ENCODE results near the gene AGPAT4.

DNA sequence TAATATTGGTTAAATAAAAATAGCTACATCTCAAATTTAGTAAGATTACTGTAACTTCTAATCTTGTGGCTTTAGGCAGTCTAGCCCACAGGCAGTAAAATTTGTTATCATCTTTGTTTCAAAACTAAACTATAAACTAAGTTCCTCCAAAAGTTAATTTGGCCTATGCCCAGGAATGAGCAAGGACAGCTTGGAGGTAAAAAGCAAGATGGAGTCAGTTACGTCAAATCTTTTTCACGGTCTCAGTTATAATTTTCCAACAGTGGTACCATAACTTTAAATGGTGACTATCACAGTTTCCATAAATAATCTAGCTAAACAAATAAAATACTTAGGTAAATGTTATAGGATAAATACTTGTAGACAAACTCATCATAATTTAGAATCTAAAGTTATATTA is 63.0 kb downstream of the AGPAT4 start:
- TF ChIP-seq, protein P1, sequence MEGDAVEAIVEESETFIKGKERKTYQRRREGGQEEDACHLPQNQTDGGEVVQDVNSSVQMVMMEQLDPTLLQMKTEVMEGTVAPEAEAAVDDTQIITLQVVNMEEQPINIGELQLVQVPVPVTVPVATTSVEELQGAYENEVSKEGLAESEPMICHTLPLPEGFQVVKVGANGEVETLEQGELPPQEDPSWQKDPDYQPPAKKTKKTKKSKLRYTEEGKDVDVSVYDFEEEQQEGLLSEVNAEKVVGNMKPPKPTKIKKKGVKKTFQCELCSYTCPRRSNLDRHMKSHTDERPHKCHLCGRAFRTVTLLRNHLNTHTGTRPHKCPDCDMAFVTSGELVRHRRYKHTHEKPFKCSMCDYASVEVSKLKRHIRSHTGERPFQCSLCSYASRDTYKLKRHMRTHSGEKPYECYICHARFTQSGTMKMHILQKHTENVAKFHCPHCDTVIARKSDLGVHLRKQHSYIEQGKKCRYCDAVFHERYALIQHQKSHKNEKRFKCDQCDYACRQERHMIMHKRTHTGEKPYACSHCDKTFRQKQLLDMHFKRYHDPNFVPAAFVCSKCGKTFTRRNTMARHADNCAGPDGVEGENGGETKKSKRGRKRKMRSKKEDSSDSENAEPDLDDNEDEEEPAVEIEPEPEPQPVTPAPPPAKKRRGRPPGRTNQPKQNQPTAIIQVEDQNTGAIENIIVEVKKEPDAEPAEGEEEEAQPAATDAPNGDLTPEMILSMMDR (IDR thresholded peaks at IDR 0.05) = no peak
- no peak for TF ChIP-seq POLR2AphosphoS5 (IDR thresholded peaks at IDR 0.05)
- no peak for TF ChIP-seq POLR2A (IDR thresholded peaks at IDR 0.05)

Data from breast epithelium (tissue), 3 donors.